SW 1271 (cell line): Measurements from ENCODE around the gene SMAD5.

ENCODE experiments used
- DNase-seq, 2 experiments: peaks; one replicate each; lab custom pipeline; 2025; lab: John Stamatoyannopoulos, UW

The SMAD5 gene

DNA sequence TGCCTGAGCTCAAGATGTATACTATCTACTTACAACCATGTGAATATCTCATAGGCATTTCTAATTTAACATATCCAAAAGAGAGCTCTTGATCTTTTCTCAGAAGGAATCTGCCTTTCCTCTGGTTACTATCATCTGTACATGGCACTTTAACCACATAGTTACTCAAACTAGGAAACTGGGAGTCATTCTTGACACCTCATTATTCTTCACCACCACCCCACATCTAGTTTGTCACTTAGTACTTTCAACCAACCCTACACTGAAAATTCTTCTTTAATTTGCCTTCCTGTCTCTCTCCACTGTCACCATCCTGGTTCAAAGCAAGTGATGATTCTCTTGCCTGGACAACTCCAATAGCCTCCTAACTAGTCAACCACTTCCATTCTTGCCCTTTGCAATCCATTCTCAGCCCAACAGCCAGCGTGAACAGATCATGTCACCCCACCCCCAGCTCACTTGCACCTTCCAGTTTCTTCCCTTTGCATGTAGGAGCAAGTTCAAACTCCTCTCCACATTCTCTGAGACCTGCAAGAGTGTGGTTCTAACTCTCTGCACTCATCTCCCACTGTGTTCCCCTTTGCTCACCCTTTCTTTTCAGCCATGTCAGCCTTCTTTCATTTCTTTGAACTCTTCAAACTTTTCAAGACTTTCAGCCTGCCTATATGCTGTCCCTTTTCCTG is 17.3 kb upstream of the SMAD5 start:
- no peak for DNase-seq

DNA sequence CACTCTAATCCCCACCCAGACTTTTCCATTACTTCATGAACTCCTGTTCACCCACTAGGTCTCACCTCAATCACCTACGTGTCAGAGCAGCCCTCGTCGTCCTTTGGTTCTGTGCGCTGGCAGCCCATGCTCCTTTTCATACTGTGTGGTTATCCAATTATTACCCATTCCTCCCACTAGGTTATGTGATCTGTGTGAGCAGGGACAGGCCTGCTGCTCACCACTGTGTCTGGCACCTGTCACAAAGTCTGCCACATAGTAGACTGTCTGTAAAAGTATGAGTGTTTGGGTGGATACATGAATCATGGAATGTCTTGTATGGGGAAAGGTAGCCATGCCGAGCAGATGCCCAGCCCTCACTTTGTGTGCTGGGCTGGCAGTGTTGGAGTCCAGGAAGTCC is 12.1 kb upstream of the SMAD5 start:
- no peak for DNase-seq

DNA sequence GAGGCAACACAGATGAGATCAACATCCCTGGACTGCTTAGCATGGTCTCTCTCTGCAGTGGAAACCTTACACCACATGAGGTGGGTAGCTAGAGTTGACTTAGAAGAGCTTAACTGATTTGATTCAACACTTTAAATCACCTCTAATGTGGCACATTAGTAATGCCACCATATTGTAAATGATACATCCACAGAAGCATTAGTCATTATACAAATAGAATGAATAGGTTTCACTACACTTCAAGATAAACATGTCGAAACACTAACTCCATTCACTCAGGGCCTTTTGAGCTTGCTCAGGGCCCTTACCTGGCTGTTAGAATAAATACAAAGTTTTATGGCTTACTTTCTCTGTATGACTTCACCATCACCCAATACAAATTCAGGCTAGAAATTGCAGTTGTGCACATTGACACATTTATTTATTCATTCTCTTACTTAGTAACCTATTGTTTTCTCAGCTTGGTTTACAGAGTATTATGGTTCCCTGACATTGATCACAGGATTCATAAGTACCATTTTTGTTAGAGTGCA is 9.3 kb upstream of the SMAD5 start:
- no peak for DNase-seq

GRCh38 chr5:136127560-136127959 is 5.1 kb upstream of the SMAD5 start:
- no peak for DNase-seq

GRCh38 chr5:136128481-136128880 is 4.2 kb upstream of the SMAD5 start:
- no peak for DNase-seq

DNA sequence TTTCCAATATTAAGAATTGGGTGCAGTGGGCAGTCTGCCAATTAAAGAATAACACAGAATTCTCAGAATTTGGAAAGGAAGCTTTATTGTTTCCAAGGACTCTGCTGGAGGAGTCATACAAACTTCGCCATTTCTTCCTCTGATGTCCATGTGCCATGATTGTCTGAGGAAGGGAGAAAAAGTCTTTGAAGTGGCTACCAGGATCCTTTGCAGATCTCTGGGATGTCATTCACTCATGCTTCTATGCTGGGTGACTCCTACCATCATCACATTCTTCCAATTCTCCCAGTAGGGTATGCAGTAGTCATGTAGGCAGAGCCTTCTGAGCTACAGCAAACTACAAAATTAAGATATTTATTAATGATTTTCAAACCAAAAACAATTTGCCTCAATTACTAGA is 3.2 kb upstream of the SMAD5 start:
- no peak for DNase-seq

- DNase-seq = no peak
Observed at GRCh38 chr5:136130581-136130980, 2.1 kb upstream of the SMAD5 start.

- peak in 1 of 2 experiments; percentile 48 for DNase-seq
Observed at GRCh38 chr5:136132087-136132486, 558 bp upstream of the SMAD5 start.

GRCh38 chr5:136133222-136133921 is 727 bp downstream of the SMAD5 start:
- DNase-seq = peak in 1 of 2 experiments; percentile 55

- DNase-seq = no peak
Observed at GRCh38 chr5:136133922-136134379, 1.3 kb downstream of the SMAD5 start.

DNA sequence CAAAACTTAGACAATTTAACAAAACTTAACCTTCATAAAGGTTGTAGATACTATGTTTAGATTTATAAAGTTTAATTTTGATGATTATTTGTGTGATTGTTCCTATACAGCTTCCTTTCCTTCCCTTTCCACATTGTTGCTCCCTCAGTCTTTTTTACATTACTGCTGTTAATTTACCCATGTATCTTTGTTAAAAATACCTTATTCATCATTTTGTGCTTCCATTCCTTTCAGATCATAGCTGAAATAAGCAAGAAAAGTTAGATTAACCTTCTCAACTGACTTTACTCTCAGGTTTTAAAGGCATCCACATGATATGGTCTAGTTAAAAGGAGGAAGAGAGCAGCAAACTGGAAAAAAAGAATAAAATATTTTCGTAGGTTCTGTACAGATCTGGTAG is 2.0 kb downstream of the SMAD5 start:
- no peak for DNase-seq

GRCh38 chr5:136135536-136135935 is 2.9 kb downstream of the SMAD5 start:
- no peak for DNase-seq

GRCh38 chr5:136137497-136138220 is 5.0 kb downstream of the SMAD5 start:
- no peak for DNase-seq

DNA sequence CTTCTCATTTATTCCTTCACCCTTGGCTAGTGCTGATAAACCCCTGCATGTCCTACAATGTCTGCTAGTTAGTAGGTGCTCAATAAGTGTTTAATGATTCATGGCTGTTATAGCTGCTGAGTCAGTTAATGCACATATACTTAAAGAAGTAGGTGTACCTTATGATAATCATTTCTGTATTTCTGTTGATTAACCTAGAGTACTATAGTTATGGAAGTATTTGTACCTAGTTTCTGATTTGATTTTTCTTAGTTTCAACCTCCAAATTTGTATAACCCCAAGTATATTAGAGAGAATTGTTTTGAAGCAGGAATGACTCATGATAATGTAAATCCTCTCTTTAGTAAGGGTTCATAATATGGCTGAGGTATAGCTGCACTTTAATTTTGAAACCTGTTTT is 8.9 kb downstream of the SMAD5 start:
- DNase-seq = no peak

GRCh38 chr5:136143312-136143711 is 10.7 kb downstream of the SMAD5 start:
- DNase-seq = no peak

GRCh38 chr5:136143763-136144162 is 11.1 kb downstream of the SMAD5 start:
- DNase-seq = no peak

DNA sequence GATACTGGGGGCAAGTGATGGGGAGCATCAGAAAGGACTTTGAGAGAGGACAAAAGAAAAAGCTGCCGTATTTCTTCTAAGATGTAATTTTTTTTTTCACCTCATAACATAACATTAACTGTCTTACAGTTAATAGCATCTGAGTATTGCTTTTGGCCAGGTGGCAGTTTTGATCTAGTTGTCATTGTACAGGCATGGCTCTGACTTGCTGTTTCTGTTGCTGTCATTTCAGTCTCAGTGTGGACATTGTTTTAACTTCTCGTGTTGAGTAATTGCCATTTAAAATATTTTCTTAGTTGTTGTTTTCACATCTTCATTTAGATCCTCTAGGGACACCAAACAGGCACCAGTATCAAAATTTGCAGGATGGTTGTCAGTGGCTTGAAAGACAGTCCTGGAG is 12.4 kb downstream of the SMAD5 start:
- no peak for DNase-seq

- DNase-seq = no peak
Observed at GRCh38 chr5:136146201-136146600, 13.6 kb downstream of the SMAD5 start.

DNA sequence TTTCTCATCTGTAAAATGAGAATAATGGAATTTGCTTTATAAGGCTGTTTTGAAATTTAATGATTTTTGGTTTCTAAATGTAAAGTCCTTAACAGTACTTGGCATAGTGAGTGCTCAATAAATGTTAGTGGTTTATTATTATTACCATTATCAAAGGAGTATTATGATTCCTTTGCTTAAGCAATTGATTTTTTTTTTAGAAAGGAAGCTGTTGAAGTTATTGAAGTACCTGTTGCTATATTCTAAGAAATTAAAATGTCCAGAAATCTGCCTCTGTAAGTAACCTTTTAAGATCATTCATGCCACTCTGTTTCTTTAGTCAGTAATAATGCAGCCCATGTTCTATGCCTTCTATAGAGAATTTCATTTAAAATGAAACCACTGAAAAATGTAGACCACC is 15.0 kb downstream of the SMAD5 start:
- no peak for DNase-seq

DNA sequence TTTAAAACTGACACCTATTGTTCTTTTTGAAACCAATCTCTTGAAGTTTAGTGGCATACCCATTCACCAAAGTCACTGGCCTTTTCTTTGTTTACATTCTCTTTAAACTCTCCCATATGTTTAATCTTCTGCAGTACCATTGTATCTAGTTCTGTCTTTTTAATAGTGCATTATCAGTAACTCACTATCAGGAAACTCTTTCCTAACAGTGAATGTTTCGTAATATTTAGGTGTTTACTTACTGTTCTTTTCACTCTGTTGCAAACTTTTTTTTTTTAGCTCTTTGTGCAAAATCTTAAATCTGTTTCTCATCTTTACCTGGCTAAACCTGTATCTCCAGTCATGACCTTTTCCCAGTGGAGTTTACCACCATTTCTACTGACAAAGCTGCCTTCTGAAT is 17.2 kb downstream of the SMAD5 start:
- DNase-seq = no peak

GRCh38 chr5:136153581-136154236 is 21.1 kb downstream of the SMAD5 start:
- DNase-seq = no peak

DNA sequence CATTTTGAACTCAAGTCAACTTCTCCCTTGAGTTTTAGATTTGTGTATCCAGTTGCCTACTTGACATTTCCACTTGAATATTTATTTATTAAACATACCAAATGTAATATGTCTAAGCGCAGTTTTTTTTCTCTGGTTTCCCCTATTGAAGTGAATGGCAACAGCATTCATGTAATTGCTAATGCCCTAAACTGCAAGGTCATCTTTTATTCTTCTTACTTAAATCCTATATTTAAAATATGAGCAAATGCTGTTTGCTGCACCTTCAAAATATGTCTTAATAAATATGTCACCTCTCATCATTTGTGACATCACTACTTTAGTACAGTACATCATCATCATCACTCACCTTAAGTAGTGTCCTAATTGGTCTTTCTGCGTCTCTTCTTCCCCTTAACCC is 22.4 kb downstream of the SMAD5 start:
- DNase-seq = no peak
